Measurements from ENCODE around the gene TLCD3B.

DNA sequence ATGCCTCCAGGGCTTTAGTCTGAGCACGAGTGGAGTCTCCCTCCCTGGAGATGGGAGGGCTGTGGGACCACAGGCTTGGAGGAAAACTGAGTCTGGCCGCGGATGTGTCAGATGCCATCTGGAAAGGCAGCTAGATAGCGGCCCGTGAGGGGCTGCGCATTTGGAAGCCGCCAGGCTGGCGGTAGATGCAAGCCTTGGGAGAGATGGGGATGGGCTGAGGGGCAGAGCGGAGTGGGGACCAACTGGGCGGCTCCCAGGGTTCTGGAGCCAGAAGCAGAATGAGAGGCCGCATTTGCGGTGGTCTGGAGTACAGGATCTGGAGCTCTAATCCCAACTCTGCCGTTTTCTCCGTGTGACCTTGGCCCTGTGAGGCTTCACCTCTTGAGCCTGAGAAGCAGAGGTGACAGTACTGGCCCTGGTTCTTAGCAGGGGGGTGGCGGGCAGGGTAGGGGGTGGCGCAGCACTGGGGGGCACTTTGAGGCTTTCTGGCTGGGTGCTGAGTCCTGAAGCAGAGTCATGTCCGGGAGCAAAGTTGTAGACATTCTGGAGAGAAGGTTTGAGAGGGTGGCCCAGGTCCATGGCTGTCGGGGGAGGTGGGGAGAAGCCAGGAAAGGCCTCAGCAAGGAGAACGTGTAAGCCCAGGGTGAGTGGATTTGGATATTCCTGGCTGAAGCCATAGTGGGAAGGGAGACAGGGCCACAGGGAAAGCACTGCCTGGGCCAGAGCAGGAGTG lies 28.3 kb downstream of the TLCD3B start:
- TF ChIP-seq, protein P1, sequence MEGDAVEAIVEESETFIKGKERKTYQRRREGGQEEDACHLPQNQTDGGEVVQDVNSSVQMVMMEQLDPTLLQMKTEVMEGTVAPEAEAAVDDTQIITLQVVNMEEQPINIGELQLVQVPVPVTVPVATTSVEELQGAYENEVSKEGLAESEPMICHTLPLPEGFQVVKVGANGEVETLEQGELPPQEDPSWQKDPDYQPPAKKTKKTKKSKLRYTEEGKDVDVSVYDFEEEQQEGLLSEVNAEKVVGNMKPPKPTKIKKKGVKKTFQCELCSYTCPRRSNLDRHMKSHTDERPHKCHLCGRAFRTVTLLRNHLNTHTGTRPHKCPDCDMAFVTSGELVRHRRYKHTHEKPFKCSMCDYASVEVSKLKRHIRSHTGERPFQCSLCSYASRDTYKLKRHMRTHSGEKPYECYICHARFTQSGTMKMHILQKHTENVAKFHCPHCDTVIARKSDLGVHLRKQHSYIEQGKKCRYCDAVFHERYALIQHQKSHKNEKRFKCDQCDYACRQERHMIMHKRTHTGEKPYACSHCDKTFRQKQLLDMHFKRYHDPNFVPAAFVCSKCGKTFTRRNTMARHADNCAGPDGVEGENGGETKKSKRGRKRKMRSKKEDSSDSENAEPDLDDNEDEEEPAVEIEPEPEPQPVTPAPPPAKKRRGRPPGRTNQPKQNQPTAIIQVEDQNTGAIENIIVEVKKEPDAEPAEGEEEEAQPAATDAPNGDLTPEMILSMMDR (IDR thresholded peaks at IDR 0.05), result no peak
- no peak for TF ChIP-seq POLR2A (IDR thresholded peaks at IDR 0.05)
